ENCODE results near the gene ALX4. TPM values are rescaled to one million over a fixed set of nuclear protein-coding genes. Genes with fewer than 3 reads are reported as not detected.

ALX4 gene
- total and polyA plus RNA-seq, 2 donors from 2014 or later = 0.09 to 0.16 TPM

DNA sequence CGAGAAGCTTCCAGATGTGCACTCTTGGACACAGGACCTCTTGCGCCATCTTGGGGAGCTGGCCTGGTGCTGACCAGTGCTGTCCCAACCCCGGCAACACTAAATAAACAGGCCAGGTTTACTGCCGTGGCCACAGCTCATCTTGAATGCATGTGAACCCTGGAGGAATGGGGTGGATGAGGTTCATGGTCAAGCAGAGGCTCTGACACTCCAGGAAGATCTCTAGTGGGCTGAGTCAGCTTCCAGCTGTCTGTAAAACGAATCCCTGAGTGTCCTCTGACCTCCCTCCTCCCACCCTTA, 51.8 kb downstream of the ALX4 start:
- Histone ChIP-seq H3K9me3 (ENCODE audit: control insufficient read depth in 2 of 3, insufficient read depth in 1 of 3, low read length in 3 of 3) (peaks cover 0 to 5% (median 2%) of the 10 kb centered on the region in 3 donors), H3K9ac (ENCODE audit: low read length in 3 of 3) (no peak overlapping the region), H3K27me3 (ENCODE audit: control insufficient read depth, insufficient read depth, low read length) (no peaks in the 10 kb centered on the region), H3K4me1 (ENCODE audit: control insufficient read depth in 2 of 3, insufficient read depth in 2 of 3, low read depth in 1 of 3, low read length in 3 of 3) (no peaks in the 10 kb centered on the region), H3K4me3 (ENCODE audit: low read length in 3 of 3) (no peak overlapping the region), H3K27ac (ENCODE audit: low read depth in 2 of 2, low read length in 2 of 2) (no peak overlapping the region), H3K36me3 (ENCODE audit: control insufficient read depth in 2 of 3, insufficient read depth in 3 of 3, low read length in 3 of 3) (no peaks in the 10 kb centered on the region)
- no peak for DNase-seq
- no peak for FAIRE-seq
- intact Hi-C loops (cut with DNase I) = no loop called here
- TF ChIP-seq, protein P1, sequence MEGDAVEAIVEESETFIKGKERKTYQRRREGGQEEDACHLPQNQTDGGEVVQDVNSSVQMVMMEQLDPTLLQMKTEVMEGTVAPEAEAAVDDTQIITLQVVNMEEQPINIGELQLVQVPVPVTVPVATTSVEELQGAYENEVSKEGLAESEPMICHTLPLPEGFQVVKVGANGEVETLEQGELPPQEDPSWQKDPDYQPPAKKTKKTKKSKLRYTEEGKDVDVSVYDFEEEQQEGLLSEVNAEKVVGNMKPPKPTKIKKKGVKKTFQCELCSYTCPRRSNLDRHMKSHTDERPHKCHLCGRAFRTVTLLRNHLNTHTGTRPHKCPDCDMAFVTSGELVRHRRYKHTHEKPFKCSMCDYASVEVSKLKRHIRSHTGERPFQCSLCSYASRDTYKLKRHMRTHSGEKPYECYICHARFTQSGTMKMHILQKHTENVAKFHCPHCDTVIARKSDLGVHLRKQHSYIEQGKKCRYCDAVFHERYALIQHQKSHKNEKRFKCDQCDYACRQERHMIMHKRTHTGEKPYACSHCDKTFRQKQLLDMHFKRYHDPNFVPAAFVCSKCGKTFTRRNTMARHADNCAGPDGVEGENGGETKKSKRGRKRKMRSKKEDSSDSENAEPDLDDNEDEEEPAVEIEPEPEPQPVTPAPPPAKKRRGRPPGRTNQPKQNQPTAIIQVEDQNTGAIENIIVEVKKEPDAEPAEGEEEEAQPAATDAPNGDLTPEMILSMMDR (IDR thresholded peaks at IDR 0.05; ENCODE audit: borderline replicate concordance, extremely low read depth, insufficient read depth) = no peak

DNA sequence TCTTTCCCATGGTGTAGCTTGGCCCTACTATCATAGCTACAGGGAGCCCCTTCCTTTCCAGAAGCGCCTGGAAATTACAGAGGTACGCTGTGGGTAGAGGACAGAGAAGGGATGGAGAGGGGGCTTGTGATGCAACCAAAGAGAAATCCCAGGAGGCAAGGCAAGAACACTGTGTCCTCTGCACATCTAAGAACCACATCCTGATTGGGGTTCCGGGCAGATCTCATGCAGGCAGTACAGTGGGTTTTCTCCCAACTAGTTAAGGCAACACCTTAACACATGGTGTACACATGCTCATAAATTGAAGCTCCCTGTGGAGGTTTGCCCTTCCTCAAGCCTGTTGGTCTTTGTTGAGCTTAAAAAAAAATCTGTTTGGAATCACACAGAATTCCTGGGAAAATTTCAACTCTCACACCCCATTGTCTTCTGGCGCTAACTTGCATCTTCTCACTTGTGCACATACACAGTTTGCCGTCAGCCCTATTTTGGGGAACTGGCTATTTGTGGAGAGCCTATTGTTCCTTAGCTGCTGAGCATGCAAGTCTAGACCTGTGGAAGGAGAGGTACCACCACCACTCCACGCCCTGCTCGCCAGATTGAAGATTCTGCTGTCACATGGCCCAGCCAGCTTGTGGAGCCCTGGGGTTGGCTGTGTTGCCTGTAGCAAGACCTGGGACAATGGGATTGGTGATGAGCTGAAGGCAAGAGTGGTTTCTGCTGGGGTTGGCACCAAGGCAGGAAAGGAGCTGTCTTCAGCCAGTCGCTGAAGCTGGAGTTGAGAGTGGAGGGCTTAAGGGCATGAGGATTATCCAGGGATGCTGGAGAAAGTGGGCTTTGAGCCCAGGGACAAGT, 52.4 kb downstream of the ALX4 start:
- no peaks in the 10 kb centered on the region for H3K36me3 ChIP-seq (ENCODE audit: control insufficient read depth in 2 of 3, insufficient read depth in 3 of 3, low read length in 3 of 3)
- peaks cover 1 to 11% (median 7%) of the 10 kb centered on the region in 3 donors for H3K9me3 ChIP-seq (ENCODE audit: control insufficient read depth in 2 of 3, insufficient read depth in 1 of 3, low read length in 3 of 3)
- DNase-seq (no peak), FAIRE-seq (no peak)
- no peak overlapping the region for H3K9ac ChIP-seq (ENCODE audit: low read length in 3 of 3)
- TF ChIP-seq, protein P1 (IDR thresholded peaks at IDR 0.05; ENCODE audit: borderline replicate concordance, extremely low read depth, insufficient read depth) = no peak
- H3K27ac ChIP-seq (ENCODE audit: low read depth in 2 of 2, low read length in 2 of 2) = no peak overlapping the region
- H3K4me3 ChIP-seq (ENCODE audit: low read length in 3 of 3) = no peak overlapping the region
- intact Hi-C loops (cut with DNase I) = no loop called here
- no peaks in the 10 kb centered on the region for H3K4me1 ChIP-seq (ENCODE audit: control insufficient read depth in 2 of 3, insufficient read depth in 2 of 3, low read depth in 1 of 3, low read length in 3 of 3)
- H3K27me3 ChIP-seq (ENCODE audit: control insufficient read depth, insufficient read depth, low read length) = no peaks in the 10 kb centered on the region

DNA sequence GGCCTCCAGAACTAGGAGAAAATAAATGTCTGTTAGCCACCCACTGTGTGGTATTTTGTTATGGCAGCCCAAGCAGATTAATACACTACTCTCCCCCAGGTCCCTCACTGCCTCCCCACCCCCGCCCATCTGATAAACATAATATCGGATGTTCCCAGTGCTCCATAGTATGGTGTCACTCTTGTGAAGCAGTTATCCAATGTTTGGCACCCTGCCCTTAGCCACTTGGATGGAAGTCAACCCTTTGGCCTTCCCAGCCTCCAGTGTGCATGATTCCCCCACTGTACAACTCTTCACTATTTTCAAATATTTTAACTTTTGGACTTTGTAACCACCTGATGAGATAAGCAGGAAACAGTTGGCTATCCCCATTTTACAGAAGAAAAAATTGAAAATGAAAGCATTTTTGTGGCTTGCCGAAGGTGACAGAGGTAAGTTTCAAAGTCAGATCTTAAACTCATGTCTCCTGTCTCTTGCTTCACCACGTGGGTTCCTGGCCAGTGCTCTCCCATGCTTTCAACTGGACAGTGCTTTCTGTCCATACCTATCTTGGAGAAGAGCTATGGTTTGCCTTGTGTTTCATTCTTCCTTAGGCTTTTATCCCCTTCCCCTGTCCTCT, 53.2 kb downstream of the ALX4 start:
- intact Hi-C loops (cut with DNase I) = no loop called here
- no peak for FAIRE-seq

More for the DNA sequence above, 53.2 kb downstream of the ALX4 start:
- TF ChIP-seq, protein P1 (IDR thresholded peaks at IDR 0.05; ENCODE audit: borderline replicate concordance, extremely low read depth, insufficient read depth) = no peak
- no peak overlapping the region for H3K4me3 ChIP-seq (ENCODE audit: low read length in 3 of 3)
- no peaks in the 10 kb centered on the region for H3K4me1 ChIP-seq (ENCODE audit: control insufficient read depth in 2 of 3, insufficient read depth in 2 of 3, low read depth in 1 of 3, low read length in 3 of 3)
- H3K27me3 ChIP-seq (ENCODE audit: control insufficient read depth, insufficient read depth, low read length) = no peaks in the 10 kb centered on the region
- H3K9ac ChIP-seq (ENCODE audit: low read length in 3 of 3) = no peak overlapping the region
- H3K27ac ChIP-seq (ENCODE audit: low read depth in 2 of 2, low read length in 2 of 2) = no peak overlapping the region
- no peak for DNase-seq
- no peaks in the 10 kb centered on the region for H3K36me3 ChIP-seq (ENCODE audit: control insufficient read depth in 2 of 3, insufficient read depth in 3 of 3, low read length in 3 of 3)
- H3K9me3 ChIP-seq (ENCODE audit: control insufficient read depth in 2 of 3, insufficient read depth in 1 of 3, low read length in 3 of 3) = peaks cover 1 to 17% (median 7%) of the 10 kb centered on the region in 3 donors
